ENCODE data around the gene SYTL1.

SYTL1 gene

DNA sequence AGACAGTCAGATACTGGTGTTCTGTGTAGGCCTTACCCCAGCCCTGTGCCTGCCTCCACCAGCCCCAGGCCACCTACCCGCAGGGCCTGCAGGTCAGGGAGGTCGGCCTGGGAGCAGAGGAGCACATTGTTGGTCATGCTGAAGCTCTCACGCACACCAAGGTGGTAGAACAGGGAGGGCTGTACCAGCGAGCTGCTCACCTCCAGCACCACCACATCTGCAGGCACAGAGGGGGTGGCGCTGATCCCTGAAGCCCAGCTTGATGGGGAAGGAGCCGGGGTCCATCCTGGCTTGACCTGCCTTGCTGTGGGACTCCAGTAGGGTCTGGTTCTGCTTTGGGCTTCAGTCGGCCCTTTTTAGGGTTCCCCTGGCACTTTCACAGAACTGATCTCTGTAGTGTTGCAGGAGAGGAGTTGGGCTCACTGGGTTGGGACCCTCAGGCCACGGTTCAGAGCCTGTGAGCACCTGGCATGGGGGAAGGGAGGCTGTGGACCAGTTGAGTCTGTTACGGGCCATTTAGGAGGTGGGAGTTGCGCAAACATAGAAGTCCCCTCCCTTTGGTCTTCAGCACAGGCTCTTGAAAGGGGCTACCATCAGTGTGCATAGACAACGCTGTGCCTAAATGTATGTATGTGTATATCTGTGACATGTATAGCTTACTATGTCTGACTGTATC, 23.0 kb downstream of the SYTL1 start:
- DNase-seq (ENCODE audit: low read depth), result no peak

DNA sequence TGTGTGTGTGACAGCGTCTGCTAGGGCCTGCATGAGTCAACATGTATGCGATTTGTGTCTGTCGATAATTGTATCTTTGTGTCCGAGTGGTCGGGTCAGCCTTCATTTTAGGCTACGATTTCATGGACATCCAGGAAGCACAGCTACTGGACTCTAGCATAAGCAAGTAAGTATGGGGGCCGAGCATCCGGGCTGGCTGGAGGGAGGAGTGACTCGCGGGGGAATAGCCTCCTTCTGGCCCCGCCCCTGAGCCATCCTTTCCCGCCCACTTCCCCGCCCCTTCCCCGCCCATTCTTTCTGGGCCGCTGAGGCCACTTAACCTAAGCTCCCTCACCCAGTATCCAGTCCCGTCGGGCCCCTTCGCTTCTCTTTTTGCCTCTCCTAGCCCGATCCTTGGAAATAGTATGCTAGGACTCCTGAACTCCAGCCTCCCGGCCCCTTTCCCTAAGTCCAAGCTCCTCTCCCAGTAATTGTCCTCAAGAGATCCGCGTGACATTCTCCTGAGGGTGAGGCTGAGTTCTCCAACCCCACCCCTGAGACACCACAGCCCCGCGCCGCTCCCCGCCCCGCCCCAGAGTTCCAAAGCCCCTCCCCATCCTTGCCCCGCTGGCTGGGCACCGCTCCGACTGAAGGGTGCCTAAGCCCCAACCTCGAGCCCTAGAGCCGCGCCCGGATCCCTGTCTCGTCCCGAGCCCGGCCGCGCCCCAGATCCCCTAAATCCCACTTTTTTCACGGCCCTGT, 23.7 kb downstream of the SYTL1 start:
- DNase-seq (ENCODE audit: low read depth), result peak; percentile 64

DNA sequence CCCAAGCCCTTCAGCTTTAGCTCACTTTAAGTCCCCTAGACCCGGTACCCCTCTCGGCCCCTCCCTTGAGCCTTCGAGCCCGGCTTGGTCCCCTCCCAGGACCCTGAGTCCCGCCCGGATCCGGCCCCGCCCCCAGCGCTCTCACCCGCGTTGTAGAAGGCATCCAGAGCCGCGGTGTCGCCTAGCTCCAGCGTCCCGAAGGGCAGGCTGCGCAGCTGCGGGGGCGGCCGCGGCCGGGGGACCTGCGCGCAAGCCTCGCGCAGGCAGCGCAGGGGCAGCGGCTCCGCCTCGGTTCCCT, 24.2 kb downstream of the SYTL1 start:
- peak; percentile 63 for DNase-seq (ENCODE audit: low read depth)

DNA sequence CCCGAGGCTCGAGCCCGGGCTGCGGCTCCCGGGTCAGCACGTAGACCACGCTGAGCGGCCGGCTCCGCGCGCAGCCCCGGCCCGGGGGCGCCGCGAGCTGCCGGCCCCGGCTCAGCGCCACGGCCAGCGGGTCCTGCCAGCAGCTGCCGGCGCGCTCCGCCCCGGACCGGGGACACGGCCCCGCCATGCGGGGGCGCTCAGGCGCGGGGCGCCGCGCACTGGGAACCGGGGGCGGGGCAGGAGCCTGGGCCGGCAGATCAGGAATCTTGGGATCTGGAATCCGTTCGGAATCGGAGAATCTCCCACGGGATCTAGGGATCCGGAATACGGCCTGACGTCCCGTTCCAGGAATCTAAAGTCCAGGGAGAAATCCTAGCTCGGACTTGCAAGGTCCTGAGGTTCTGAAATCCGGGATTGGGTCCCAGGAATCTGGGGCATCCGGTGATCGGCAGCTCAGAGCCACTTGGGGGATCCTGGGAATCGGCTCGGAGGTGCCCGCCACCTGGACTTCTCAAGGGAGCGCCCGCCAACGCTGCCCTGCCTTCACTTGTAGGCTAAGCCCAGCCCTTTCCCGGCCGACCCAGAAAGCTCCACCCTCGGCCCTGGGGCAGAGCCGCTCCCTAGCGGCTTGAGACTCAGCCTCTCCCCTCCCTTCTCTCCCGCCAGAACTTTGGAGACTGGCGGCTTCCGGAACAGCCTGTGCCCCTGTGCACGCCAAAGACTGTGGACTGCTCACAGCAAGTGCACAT, 24.8 kb downstream of the SYTL1 start, which contains the start of gene MAP3K6:
Gene MAP3K6 (minus strand): TSS at position 551 of the 749 bp plus-strand sequence. CDS start 364 bp downstream, at position 187.
- DNase-seq (ENCODE audit: low read depth), result no peak

DNA sequence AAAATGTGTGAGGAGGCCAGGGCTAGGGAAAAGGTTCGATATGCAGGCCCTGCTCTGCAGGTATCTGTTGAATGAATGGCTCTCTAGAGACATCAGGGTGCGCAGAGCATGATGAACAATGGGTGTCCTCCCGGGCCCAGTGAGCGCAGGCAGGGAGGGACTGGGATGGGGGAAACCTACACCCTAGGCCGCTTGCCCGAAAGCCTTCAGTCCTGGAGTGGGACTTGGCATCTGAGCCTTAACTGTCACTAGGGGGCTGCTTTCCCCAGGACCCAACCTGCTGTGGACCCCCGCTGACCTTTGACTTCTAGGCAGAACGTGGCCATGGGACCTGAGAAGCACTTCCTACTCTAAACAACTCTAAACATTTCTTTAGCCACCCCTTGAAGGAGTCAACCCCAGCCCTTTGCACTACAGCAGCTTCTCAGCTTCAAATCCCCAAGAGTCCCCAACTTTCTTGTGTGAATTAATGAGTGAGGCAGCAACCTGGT, 25.4 kb downstream of the SYTL1 start:
- no peak for DNase-seq (ENCODE audit: low read depth)

DNA sequence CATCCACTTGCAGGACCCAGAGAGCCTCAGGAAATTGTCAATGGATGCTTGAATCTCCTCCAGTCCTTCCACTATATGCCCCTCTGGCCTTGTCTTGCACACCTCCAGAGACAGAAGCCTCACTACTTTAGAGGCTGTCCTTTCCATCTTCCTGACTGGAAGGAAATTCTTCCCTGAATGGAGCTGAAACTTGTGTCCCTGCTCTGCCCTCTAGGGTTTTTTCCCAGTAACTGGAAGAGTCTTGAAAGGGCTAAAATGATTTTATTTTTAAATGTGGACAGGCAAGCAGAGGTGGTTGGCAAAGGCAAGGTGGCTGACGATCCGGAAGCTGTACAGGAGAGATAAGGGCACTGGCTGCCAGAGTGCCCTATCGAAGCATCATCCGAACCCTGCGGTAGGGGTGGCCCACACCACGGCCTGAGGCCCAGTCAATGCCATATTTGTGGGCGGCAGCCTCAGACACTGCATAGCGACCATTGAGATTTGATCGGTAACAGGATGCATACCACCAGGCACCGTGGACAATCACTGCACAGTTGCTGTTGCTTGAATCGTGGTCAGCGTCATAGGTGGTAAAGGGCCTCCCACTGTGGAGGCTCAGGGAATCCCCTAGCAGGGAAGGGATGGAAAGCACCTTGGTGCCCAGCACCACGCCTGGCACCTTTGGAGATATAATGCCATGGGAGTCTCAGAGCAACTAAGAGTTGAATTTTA, 27.2 kb downstream of the SYTL1 start:
- DNase-seq (ENCODE audit: low read depth), result no peak

DNA sequence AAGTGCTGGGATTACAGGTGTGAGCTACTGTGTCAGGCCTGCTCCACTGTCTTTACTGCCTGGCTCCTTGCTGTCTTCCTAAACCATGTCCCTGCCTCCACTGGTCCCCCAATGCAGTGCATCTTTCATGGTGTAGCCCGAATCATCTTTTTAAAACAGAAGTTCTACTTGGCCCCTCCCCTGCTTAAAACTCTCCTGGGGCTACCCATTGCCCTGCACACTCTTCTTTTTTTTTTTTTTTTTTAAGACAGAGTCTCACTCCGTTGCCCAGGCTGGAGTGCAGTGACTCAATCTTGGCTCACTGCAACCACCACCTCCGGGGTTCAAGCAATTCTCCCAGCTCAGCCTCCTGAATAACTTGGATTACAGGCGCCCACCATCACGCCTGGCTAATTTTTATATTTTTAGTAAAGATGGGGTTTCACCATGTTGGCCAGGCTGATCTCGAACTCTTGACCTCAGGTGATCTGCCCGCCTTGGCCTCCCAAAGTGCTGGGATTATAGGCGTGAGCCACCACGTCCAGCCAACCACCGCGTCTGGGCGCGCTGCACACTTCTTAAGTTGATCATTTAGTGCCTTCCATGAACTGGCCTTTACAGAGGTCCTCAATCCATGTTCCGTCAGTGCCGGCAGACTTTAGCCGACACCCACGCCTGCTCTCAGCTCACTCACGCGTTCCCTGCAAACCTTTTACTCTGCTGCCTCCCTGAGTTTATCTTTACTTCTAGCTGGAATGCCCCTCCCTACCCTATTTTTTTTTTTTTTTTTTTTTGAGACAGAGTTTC, 30.4 kb downstream of the SYTL1 start:
- no peak for DNase-seq (ENCODE audit: low read depth)

DNA sequence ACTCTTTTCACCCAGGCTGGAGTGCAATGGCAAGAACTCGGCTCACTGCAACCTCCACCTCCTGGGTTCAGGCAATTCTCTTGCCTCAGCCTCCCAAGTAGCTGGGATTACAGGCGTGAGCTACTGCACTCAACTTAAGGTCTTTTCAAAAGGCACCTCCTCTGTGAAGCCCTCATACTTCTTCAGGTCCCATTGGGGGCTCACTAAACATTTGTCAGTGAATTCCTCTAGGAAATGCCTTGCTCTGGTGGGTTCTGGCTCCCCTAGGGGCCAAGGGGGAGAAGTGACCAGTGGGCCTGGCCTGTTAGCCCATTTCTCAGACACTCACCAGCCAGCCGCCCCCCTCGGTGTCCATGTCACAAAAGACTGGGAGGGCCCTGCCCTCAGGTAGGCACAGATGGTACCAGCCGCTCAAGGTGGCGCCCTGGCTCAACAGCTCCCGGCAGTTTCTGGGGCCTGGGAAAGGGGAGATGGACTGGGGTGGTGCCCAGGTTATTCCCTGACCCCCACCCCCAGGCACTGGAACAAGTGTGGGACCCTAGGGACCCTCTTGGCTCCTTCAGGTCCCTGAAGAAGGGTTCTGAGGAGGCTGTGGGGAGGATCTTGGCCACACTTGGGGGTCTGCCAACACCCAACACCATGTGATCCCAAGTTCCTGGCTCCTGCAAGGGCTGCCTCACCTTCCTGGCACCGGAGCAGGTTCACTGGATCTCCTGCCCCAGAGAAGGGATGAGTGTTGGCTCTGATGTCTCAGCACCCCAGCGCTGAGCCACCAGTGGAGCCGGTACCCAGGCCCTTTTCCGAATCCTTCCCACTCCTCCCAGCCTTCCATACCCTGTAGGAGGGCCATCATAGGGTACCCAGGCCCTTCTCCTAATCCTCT, 31.2 kb downstream of the SYTL1 start:
- no peak for DNase-seq (ENCODE audit: low read depth)

DNA sequence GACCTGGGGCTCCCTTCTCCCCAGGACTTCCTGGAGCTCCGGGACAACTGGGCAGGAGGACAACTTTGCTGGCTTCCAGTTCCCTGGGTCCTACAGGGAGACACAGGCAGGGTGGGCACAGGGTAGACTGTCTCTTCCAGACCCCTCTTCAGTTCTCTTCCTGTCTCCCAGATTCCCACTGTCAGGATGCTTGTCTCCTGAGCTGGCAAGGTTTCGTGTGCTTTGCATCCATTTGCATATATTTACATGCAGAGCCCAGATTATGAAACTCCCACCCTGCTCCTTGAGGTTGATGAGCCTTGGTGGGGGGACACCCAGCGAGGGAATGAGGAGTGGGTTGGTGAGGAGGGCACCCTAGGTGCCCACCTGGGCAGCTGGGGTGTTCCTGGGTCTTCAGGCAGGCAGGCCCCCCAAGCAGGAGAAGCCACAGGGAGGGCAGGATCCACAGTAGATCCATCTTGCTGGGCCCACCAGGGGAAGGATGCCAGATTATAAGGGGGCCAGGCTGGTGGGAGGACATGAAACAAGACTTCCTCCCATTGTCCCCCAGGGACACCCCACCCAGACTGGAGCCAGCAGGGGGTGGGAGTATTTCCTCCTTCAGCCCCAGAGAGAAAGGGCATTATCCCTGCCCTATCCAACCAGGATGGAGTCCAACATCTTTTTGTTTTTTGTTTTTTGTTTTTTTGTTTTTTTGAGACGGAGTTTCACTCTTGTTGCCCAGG, 32.7 kb downstream of the SYTL1 start, which contains the start of gene FCN3:
Gene FCN3 (minus strand): TSS at position 463 of the 725 bp plus-strand sequence. CDS start 6 bp downstream, at position 457.
- DNase-seq (ENCODE audit: low read depth), result no peak

DNA sequence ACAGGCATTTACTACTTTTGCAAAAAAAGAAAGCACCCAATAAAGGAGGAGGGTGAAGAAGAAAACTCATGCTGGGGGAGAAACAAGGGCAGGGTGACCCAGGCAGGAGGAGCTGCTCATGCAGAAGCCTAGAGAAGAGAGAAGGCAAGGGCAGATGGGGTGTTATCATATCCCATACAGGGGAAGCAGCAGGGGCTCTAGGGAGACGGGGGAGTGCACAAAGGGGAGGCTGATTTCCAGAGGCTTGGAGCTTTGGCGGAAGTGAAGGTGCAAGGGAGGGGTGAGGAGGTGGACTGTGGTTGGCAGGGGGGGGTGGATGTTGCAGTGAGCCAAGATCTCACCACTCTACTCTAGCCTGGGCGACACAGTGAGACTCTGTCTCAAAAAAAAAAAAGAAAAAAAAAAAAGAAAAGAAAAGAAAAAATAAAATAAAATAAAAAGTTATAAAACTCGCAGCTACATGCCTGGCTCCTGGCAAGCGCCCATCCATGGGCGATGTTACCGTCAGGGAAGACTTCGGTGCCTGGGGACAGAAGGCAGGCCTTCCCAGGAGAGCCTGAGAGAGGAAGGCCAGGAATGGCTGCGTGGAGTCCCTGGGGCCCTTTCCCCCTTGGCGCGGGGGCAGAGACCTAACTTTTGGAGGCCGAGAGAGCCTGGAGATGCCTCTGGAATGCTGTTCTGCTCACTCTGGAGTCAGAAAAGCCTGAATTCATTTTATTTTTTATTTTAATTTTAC, 36.1 kb downstream of the SYTL1 start:
- no peak for DNase-seq (ENCODE audit: low read depth)

DNA sequence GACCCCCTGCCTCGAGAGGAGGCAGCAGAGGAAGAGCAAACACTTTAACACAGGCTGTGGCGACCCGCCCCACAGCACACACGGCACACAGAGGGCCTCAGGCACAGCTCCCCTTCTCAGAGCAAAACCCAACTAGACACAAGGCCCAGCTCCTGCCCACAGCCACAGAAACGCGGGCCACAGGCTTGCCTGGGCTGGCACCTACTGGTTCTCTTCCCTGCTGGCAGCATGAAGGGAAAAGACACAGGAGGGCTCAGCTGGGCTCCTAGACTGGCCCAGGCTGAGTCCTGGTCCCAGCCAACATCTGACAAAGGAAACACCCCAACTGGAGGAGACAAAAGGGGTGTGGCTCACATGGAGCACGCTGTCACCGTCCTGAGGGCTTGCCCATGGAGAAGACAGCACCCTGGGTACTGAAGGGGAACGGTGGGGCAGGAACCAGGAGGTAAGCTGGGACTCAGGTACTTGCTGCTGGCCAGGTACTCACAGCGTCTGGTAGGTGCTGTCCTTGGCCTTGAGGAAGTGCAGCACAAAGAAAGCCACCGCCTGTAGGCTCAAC, 37.8 kb downstream of the SYTL1 start:
- DNase-seq (ENCODE audit: low read depth), result no peak

DNA sequence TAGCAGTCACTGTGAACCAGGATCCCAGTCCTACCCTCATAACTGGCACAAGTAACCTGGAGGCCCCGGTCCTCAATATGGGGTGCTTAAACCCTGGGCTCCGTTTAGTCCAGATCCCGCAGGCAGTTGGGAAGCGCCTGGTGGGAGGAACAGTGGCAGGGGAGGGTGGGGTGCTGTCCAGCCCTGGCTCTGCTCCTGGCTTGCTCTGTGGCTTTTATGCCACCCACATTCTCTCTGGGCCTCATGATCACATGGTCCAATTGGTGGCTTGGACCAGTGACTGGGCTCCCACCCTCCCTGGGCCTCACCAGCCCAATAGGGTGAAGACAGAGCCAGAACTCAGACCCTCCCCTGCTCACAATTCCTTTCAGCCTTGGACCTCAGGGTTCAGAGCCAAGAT, 38.4 kb downstream of the SYTL1 start:
- DNase-seq (ENCODE audit: low read depth), result no peak

DNA sequence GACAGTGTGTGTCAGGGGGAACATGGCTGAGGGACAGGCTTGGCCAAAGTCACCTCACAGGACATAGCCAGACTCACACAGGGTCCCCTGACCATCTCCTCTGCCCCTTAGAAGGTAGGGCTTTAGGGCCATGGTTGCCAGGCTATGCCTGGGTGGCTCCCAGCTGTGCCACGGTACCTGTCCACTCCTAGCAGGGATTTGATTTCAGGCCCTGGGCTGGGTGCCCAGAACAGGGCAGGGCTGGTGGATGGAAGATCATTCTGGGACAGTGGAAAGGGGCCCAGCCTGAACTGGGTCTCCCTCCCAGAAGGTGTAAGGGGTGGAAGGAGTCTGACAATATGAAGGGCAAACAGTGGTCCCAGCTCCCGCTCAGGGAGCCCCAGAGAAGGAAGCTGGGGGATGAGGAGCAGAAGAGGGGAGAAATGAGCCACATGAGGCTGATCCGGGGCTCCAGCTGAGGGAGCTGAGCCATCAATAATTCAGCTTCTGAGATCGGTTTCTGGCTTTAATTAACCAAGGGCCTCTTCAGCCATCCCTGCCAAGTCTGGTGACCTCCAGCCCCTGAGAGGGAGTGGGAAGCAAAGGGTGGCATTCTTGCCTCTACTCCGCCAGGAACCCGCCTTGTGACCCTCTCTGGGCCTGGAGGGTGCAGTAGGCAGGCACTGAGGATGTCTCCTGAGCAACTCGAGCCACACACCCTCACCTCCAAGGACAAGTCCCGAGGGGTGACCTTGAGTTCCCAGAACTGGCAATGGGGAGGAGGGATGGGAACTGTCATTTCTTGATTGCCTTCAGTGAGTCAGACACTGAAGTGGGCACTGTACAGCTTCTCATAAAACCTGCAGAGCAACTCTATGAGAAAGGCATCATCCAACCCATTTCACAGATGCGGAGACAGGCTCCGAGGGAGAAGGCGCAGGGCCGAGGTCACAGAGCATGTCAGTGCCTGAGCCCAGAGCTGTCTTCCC, 39.2 kb downstream of the SYTL1 start:
- no peak for DNase-seq (ENCODE audit: low read depth)

DNA sequence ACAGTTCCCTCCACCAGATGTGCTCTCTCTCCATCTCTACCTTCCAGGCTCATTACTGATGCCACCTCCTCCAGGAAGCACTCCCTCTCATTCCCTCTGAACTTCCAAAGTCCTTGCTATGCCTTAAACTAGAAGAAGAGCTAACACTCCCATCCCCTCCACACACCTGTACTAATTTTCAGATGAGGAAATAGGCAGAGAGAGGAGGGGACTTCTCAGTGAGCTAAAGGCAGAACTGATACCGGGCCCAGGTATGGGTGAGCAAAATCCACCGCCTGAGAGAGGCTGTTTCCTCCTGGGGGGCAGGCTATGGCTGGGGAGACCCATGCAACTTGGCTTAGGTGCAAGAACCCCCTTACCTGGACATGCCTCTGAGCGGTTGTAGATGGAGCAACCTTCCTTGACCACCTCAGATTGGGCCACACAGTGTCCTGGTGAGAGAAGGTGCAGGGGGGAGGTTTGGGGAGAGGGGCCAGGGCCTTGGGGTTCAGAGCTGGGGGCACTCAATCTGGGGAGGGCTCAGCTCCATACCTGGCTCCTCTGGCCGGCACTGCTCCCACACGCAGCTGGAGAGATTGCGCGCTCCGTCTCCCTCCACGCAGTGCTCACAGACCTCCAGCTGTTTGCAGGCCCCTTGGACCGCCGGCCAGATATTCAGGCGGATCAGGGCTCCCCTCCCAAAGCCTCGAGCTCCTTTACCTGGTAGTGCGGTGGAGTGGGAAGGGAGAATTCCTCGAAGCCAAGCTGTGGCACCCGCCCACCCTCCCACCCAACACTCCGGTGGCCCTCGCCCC, 40.3 kb downstream of the SYTL1 start:
- DNase-seq (ENCODE audit: low read depth), result no peak

DNA sequence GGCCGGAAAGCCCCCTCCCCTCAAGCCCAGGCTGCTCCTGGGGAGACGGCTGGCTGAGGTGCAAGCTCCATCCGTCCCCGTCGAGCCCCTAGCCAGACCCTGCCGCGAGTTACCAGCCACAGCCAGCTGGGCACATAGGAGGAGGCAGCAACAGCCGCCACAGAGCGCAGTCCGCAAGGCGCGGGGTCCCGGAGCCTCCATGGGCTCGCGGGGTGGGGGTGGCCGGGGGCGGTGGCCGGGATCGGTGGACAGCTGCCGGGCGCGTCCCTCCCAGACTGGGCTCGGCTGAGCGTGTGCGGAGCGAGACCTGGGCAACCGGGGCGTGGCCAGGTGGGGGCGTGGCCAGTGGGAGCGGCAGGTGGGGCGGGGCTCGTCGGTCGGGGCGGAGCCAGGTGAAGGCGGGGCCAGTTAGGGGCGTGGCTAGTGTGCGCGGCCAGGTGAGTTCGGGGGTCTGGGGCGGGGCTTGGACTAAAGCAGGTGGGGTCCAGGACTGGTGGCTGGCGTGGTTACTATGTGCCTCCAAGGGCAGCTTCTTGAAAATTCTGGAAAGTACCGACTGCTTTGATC, 41.3 kb downstream of the SYTL1 start, which contains the start of gene CD164L2:
Gene CD164L2 (minus strand): TSS at position 295 of the 567 bp plus-strand sequence. CDS start 94 bp downstream, at position 201.
- DNase-seq (ENCODE audit: low read depth), result peak; percentile 30

DNA sequence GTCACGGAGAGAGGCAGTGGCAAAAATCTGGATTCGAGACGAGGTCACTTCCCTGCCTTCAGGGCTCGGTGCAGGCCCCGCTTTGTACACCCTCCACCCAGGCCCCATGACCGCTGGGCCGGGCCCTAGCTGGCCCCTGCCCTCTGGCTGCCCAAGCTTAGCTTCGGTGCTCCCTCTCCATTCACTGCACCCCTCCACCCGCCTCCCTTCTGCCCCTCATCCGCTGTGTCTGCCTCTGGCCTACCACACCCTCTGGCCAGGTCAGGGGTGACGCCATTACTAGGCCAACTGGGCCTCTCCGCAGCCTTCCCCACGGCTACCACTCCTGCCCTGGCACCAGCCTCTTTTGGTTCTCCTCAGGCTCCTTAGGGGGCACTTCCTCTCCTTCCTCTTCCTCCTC, 41.8 kb downstream of the SYTL1 start:
- DNase-seq (ENCODE audit: low read depth), result no peak
